ENCODE results near the gene SGCA. TPM values are rescaled to one million over a fixed set of nuclear protein-coding genes. Genes with fewer than 3 reads are reported as not detected.

Gene SGCA
- total and polyA plus RNA-seq, 2 of the 8 experiments (the other 6 are each of a cell fraction or from before 2014, with no cell fraction given) = 0.12 TPM; not detected in 1

- TF ChIP-seq ZNF274 (IDR thresholded peaks at IDR 0.05; ENCODE audit: borderline replicate concordance, extremely low read depth, low read length) (no peak), EP300 (IDR thresholded peaks at IDR 0.05; ENCODE audit: borderline replicate concordance in 1 of 2, low read depth in 2 of 2, low read length in 2 of 2) (peak in 1 of 2 experiments; percentile 18; a peak in 1 of 3 replicates), EGR1 (IDR thresholded peaks at IDR 0.05; ENCODE audit: borderline replicate concordance, low read depth, low read length) (no peak), RAD21 (IDR thresholded peaks at IDR 0.05 in 1 of 2, conservative IDR thresholded peaks at IDR 0.05 in 1 of 2; ENCODE audit: low read depth in 2 of 2, low read length in 2 of 2) (peak; percentile 68 to 71), SUZ12 (IDR thresholded peaks at IDR 0.05; ENCODE audit: low read length) (no peak), SRF (IDR thresholded peaks at IDR 0.05; ENCODE audit: low read depth, low read length) (no peak), MAFK (IDR thresholded peaks at IDR 0.05; ENCODE audit: low read depth, low read length) (no peak), RBBP5 (IDR thresholded peaks at IDR 0.05; ENCODE audit: borderline replicate concordance, low read depth, low read length) (no peak), SIX5 (IDR thresholded peaks at IDR 0.05; ENCODE audit: low read depth, low read length) (no peak), SP1 (IDR thresholded peaks at IDR 0.05; ENCODE audit: low read depth, low read length) (peak; percentile 45; the same call in 1 of the 2 replicates), TEAD4 (IDR thresholded peaks at IDR 0.05; ENCODE audit: low read depth, low read length) (no peak), ASH2L (IDR thresholded peaks at IDR 0.05; ENCODE audit: low read length) (no peak), TCF12 (IDR thresholded peaks at IDR 0.05; ENCODE audit: low read depth, low read length) (no peak), SAP30 (IDR thresholded peaks at IDR 0.05; ENCODE audit: insufficient read depth, insufficient replicate concordance, low read length) (no peak), RFX5 (IDR thresholded peaks at IDR 0.05; ENCODE audit: borderline replicate concordance, low read depth, low read length) (no peak), SIN3A (conservative IDR thresholded peaks at IDR 0.05 in 1 of 2, IDR thresholded peaks at IDR 0.05 in 1 of 2; ENCODE audit: low read depth in 1 of 2, low read length in 2 of 2) (peak in 1 of 2 experiments; percentile 68; a peak in 2 of 4 replicates), YY1 (IDR thresholded peaks at IDR 0.05; ENCODE audit: low read depth, low read length) (peak; percentile 45; the same call in 1 of the 2 replicates), SP2 (IDR thresholded peaks at IDR 0.05; ENCODE audit: low read length) (no peak), CBX5 (IDR thresholded peaks at IDR 0.05; ENCODE audit: low read depth, low read length) (no peak), POLR2A (IDR thresholded peaks at IDR 0.05; ENCODE audit: control extremely low read depth in 1 of 2, low read depth in 2 of 2, low read length in 2 of 2) (no peak), TAF7 (optimal IDR thresholded peaks at IDR 0.05; ENCODE audit: borderline replicate concordance, low read depth, low read length) (no peak), JUN (IDR thresholded peaks at IDR 0.05; ENCODE audit: low read depth, low read length) (no peak), POU5F1 (IDR thresholded peaks at IDR 0.05; ENCODE audit: low read depth, low read length) (no peak), FOSL1 (IDR thresholded peaks at IDR 0.05; ENCODE audit: insufficient read depth, low read depth, low read length) (no peak)
Observed at GRCh38 chr17:50139950-50140885, 25.6 kb upstream of the SGCA start (continued).
